Bone marrow (tissue), 2 donors: Measurements from ENCODE around the gene GNAI2.
"Not testable (repeated sequence)": the region's sequence is repeated elsewhere in the genome, so short reads cannot be mapped to it uniquely, and the experiment has no call there.

Experiments
- DNase-seq, 2 donors: peaks; one replicate each; lab custom pipeline; 2025; lab: John Stamatoyannopoulos, UW

Gene GNAI2

DNA sequence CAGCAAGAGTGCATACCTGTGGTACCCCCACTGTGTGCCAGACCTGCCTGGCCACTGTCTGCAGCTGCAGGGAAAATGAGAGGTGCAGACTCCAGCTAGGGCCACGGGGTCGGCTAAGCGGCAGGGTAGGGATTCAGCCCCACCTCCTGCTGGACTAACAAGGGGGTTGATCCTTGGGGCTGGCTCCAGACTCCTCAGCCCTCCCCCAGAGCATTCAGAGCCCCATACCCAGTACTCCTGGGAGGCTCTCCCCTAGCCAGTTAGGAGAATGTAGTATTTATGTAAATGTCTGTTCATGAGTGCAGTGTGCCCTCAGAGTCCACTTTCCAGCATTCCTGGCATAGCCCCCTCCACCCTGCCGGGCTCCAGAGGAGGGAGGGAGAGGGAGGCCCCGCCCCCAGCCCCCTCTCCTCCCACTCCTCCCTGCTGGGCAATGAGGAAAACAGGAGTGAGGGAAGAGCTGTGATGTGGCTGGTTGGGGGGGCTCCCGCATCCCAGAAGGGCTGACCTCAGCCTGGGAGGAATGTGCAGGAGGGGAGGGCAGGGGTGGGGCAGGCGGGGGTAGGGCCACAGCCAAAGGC is 28.5 kb downstream of the GNAI2 start:
- no peak for DNase-seq

DNA sequence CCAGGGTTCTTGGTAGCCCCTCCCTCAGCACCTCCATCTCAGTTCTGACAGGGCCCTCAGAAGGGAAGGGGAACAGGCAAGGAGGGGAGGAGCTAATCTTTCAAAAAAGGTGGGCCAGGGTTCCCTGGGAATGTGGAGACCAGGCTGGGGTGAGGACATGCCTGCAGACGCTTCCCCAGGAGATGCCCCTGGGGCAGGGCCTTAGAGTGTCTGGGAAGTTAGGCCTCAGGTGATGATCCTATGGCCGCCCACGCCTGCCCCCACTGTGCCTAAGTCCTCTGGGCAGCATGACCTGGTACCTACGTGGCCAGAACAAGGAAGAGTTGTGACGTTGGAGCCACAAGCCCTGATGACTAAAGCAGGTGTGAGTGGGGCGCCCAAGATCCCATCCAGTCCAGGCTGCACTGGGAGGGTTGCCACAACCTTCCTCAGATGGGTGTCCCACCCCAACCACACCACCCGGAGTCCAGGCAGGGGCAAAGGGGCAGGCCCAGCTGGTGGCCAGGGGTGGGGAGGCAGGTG is 29.0 kb downstream of the GNAI2 start:
- DNase-seq: no peak

DNA sequence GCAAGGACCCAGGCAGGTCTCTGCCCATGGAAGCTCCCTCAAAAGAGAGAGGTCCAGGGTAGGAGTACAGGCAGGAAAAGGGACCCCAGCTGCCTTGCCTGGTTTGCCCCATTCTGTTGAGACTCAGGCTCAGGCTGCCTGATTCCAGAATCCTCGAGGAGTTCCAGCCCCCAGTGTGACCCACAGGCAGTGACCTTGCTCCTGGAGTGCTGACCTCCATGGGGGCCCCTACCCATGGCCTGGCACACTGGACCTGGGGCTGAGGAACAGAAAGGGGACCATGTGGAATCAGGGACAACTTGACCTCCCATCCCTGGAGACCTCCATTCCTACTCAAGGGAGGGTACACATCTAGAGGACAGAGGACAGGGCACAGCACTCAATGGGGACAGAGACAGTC is 29.6 kb downstream of the GNAI2 start:
- no peak for DNase-seq

DNA sequence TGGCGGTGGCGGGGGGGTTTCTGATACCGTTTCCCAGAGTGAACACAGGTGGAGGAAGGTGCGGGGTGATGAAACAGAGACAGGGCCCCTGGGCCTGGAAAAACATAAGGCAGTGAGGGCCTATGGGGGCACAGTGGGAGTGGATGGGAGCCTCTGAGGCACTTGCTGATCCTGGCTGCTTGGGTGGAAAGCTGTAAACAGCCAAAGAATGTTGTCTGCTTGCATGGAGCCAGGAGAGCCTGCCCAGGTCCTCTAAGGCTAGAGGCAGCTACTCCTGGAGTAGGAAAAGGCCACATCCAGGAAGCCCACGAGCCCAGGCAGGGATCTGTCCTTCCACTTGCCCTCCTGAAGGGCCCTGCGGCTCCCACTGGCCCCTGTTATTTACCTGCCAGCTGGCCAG is 30.0 kb downstream of the GNAI2 start:
- DNase-seq: no peak

DNA sequence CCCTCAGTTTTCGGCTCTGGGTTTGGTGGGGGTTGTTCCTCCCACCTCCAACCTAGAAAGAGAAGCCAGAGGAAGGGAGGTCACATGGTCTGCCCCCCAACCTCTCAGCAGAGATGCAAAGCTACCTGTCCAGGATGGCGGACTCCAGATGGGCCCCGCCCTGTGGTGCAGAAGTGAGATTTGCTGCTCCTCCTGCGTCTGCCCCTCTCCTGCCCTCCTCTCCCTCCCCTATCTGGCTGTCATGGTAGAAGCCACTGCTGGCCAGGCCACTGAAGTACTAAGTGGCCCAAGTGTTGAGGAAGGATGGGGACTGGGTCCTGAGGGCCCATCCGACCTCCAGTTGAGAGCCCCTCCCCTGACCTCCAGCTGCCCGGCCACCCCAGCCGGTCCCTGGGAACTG is 30.8 kb downstream of the GNAI2 start:
- DNase-seq: no peak

DNA sequence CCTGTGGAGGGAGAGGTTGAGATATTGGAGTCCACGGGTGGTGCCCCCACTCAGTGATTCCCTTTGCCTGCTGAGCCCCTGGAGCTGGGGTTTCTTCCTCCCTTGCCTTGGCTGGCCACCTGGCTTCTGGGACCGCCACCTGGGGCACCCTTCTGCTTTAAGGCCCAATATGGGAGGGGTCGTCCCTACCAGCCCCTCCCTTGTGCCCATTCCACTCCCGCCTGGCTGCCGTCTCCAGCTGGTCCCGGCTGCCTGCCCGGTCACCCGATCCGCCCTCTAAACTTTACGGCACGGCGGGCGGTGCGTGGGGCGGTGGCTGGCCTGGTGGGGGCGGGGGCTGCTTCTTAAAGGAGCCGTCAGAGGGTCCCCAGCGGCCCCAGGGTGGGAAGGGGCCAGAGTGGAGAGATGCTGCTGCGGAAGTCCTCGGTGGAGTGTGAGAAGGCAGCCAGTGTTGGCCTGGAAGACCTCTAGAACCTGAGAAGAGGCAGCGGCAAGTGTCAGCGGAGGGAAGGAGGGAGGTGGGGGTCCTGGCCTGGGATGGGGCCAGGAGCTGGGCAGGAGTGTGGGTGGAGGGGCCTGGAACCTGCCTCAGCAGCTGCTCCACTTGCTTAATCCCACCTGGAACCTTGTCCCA is 31.4 kb downstream of the GNAI2 start:
- DNase-seq: no peak

DNA sequence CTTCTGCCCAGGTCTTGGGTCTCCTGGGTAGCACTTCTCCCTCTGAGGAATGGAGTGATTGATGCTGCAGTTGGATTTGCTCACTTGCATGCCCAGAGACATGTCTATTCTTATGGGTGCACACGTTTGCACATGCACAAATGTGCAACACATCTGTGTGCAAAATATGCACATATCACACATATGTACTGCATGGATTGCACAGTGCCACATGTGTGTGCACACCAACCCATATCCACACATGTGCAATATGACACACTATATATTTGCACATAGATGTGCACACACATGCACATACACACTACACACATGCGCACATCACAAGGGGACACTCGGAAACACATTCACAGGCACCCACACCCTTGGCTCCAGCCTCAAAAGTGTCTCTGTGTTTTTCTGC is 32.3 kb downstream of the GNAI2 start:
- no peak for DNase-seq

DNA sequence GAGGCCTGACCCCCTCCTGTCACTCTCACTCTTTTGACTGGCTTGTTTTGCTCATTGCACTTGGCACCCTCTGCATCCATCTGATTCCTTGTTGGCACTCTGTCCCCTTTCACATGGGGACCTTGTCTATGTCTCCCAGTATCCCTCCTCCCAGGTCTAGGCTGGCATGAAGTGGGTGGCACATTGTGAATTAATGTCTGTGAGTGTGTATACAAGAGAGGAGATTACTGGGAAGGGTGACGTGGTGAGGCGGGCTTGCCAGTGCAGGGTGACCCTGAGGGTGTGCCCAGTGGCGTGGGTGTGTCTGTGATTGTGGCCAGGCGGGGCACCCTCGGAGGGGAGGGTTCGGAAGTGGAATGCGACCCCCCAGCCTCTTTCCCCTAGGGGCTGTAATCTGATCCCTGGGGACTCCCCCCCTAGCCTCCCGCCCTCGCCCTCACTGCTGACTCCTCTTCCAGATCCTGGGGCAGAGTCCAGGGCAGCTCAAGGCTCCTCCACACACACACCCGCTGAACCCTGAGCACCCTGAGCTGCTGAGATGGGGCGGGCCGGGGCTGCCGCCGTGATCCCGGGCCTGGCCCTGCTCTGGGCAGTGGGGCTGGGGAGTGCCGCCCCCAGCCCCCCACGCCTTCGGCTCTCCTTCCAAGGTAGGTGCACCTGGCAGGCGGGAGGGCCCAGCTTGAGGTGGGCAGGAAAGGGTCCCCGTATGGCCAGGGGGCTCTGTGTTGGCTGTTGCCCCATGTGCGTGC is 32.9 kb downstream of the GNAI2 start, which contains the start of gene SEMA3B:
Gene SEMA3B, plus strand, starts transcription at position 445 of the 749 bp plus-strand sequence. Its CDS starts 94 bp downstream, at position 539.
- DNase-seq: no peak

DNA sequence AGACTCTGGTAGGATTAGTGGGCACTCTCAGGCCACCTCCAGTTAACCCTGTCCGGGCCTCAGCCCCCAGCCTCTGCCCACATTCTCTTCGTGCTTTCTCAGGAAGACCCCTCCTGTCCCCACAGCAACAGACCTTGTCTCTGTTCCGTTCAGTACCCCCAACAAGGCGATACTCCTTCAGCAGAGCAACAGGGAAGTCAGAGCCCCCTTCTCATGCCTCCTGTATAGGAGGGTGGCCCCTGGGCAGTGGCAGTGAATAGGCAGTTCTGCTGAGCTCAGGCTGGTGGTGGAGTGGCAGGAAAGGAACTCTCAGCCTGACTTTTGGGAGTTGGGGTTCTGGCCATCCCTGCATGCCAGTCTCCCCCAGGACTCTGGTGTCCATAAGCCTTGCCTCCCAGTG is 33.5 kb downstream of the GNAI2 start:
- DNase-seq: no peak

DNA sequence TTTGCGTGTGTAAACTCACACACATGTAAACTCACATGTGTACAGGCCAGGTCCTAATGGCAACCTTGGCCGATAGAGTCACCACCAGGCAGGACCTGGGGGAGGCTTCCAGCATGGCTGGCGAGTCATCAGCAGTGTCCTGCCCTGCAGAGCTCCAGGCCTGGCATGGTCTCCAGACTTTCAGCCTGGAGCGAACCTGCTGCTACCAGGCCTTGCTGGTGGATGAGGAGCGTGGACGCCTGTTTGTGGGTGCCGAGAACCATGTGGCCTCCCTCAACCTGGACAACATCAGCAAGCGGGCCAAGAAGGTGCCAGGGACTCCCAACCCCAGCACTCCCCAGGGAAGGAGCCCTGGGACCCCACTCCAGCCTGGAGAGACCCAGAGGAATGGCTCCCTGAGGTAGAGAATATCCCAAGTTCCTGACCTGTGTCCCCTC is 34.0 kb downstream of the GNAI2 start:
- no peak for DNase-seq

DNA sequence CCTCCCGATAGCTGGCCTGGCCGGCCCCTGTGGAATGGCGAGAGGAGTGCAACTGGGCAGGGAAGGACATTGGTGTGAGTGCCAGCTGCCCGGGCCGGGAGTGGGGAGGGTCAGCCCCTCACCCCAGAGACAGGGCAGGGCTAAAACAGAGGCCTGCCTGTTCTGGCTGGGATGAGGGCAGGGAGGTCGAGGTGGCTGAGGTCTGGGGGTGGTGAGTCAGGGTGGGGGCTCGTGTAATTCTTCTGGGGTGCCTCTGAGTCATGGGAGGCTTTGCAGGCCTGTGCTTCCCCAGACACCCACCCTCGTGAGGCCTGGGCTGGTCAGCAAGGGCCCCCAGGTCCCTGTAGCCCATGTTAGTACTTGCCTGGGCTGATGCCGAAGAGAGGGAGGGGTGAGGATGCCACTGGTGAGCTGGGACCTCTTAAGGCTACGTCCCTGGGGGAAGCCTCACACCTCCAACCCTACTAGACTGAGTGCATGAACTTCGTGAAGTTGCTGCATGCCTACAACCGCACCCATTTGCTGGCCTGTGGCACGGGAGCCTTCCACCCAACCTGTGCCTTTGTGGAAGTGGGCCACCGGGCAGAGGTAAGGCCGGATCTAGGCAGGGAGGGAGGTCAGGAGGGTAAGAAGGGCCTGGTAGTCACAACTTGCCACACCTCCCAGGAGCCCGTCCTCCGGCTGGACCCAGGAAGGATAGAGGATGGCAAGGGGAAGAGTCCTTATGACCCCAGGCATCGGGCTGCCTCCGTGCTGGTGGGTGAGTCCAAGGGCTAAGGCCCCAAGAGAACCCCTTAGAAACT is 34.6 kb downstream of the GNAI2 start:
- DNase-seq: no peak

DNA sequence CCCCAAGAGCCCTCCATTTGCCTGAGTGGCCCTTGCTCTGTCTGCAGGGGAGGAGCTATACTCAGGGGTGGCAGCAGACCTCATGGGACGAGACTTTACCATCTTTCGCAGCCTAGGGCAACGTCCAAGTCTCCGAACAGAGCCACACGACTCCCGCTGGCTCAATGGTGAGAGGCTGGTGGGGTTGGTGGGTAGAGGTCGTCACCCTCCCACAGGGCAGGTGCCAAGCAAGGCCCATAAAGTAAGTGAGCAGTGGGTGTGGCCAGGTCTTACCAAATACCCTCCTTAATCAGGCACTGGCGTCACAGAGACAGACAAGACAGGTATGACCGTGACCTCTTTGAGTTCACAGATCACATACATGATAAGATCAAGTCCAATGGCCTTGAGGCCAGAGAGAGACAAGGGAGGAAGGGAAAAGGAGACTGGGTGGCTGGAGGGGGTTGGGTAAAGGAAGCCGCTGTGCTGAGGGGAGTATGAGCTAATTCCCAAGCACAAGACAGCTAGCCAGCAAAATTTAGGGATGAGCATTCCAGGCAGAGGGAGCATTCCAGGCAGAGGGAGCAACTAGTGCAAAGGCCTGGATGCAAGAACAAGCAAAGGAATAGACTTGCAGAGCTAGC is 35.4 kb downstream of the GNAI2 start:
- DNase-seq: no peak

DNA sequence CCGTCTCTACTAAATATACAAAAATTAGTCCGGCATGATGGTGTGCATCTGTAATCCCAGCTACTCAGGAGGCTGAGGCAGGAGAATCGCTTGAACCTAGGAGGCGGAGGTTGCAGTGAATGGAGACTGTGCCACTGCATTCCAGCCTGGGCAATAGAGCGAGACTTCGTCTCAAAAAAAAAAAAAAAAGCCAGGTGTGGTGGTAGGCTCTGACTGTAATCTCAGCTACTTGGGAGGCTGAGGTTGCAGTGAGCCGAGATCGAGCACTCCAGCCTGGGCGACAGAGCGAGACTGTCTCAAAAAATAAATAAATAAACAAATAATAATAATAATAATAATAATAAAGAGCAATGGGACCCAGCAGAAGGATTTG is 36.5 kb downstream of the GNAI2 start:
- DNase-seq: not testable (repeated sequence)

DNA sequence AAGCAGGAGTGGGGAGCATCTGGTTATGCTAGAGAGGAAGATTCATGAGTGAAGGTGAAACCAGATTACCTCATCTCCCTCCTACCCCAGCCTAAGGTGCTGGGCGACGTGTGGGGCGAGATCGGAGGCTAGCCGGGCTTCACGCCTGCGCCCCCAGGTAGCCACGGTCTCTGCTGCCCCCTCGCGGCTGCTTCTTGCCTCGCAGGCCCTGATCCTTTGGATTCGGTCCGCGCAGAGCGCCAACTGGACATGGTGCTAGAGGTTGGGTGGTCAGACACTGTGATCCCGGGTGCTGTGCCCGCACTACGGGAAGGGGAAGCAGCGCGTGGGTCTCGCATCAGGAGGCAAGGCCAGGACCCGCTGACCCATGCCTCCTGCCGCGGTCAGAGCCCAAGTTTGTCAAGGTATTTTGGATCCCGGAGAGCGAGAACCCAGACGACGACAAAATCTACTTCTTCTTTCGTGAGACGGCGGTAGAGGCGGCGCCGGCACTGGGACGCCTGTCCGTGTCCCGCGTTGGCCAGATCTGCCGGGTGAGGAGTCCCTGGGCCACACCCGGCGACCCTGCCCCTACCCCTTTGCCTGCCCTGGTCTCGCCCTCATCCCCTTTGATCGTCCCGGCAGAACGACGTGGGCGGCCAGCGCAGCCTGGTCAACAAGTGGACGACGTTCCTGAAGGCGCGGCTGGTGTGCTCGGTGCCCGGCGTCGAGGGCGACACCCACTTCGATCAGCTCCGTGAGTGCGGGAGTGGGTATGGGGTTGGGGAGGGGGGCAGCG is 37.1 kb downstream of the GNAI2 start:
- peak; percentile 43 to 82 for DNase-seq

DNA sequence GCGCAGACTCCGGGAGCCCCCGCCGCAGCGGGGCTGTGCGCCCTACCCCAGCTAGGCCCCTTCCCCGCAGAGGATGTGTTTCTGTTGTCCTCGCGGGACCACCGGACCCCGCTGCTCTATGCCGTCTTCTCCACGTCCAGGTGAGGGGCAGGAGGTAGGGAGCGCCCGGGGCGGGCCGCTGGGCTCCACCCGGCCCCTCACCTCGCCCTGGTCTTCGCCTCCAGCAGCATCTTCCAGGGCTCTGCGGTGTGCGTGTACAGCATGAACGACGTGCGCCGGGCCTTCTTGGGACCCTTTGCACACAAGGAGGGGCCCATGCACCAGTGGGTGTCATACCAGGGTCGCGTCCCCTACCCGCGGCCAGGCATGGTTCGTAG is 37.7 kb downstream of the GNAI2 start:
- DNase-seq: no peak

DNA sequence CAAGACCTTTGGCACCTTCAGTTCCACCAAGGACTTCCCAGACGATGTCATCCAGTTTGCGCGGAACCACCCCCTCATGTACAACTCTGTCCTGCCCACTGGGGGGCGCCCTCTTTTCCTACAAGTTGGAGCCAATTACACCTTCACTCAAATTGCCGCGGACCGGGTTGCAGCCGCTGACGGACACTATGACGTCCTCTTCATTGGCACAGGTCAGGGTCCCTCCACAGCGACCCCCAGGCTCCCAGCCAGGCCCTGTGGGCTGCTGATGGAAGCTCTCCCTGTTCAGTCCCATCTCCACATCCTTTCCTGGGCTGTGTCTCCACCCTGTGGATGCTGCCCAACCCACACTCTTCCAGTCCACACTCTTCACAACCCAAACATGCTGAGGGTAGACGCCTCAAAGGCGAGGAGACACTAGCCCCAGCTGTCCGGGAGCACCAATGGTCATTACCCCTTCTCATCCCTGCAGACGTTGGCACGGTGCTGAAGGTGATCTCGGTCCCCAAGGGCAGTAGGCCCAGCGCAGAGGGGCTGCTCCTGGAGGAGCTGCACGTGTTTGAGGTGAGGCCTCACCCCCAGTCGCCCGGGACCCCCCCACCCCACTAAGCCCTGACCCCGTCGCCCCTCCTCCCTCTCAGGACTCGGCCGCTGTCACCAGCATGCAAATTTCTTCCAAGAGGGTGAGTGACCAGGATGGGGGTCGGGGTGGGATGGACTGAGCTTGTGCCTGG is 38.5 kb downstream of the GNAI2 start:
- peak; percentile 37 to 49 for DNase-seq

DNA sequence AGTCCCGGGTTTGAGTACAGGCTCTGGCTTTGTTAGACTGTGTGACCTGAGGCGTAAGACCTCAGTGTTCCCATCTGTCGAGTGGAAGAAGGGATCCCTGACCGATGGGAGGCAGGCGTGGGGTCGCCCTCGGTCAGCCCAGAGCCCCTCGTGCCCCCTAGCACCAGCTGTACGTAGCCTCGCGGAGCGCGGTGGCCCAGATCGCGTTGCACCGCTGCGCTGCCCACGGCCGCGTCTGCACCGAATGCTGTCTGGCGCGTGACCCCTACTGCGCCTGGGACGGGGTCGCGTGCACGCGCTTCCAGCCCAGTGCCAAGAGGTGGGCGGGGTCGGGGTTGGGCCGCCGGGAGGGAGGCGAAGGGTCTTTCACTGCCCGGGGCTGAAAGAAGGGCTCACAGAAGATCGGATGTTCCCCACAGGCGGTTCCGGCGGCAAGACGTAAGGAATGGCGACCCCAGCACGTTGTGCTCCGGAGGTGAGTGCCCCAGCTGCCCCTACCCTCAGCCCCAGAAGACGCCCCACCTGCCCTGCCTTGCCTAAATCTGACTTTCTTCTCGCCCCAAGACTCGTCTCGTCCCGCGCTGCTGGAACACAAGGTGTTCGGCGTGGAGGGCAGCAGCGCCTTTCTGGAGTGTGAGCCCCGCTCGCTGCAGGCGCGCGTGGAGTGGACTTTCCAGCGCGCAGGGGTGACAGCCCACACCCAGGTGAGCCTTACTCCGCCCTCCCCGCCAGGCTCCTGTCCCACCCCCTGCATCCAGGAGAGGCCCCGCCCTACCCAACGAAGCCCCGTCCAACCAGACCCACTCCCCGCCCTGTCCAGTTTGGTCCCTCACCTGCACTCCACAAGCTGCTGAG is 39.4 kb downstream of the GNAI2 start:
- DNase-seq: no peak

DNA sequence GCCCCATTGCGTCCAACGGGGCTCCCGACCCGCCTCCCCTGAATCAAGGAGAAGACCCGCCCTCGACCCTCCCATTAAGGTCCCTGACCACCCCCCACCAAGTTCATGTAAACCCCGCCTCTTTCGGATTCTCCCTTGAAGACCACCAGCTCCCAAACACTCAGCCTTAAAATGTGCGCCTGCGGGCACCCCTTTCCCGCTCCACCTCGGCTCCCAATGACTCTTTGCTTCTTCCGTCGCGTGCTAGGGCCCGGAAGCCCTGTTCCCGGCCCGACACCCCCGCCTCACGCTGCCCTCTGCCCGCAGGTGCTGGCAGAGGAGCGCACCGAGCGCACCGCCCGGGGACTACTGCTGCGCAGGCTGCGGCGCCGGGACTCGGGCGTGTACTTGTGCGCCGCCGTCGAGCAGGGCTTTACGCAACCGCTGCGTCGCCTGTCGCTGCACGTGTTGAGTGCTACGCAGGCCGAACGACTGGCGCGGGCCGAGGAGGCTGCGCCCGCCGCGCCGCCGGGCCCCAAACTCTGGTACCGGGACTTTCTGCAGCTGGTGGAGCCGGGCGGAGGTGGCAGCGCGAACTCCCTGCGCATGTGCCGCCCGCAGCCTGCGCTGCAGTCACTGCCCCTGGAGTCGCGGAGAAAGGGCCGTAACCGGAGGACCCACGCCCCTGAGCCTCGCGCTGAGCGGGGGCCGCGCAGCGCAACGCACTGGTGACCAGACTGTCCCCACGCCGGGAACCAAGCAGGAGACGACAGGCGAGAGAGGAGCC is 40.2 kb downstream of the GNAI2 start:
- DNase-seq: no peak

DNA sequence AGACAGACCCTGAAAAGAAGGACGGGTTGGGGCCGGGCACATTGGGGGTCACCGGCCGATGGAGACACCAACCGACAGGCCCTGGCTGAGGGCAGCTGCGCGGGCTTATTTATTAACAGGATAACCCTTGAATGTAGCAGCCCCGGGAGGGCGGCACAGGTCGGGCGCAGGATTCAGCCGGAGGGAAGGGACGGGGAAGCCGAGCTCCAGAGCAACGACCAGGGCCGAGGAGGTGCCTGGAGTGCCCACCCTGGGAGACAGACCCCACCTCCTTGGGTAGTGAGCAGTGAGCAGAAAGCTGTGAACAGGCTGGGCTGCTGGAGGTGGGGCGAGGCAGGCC is 40.7 kb downstream of the GNAI2 start:
- no peak for DNase-seq
